PC-3 (cell line): ENCODE results near the gene COX15. TPM values are rescaled to one million over a fixed set of nuclear protein-coding genes. Genes with fewer than 3 reads are reported as not detected.

ENCODE experiments used
- ATAC-seq: fragments of 200-7000 bp; cut with Tn5 transposase; 2 replicates; pipeline ENCODE4 v1.9.1; 2020; ENCODE audit warnings: mild to moderate bottlenecking, moderate library complexity
- BruUV-seq: library from RNA; stranded (reverse); fragments of 400-500 nt; replicated peaks from 2 replicates; lab custom pipeline; 2021; lab: Mats Ljungman, UMichigan
- CTCF ChIA-PET: fragments of 300-600 bp; sonication (Branson Sonifier 250); formaldehyde crosslinking; loops from one replicate; lab custom pipeline; 2022; ENCODE audit warnings: antibody characterized with exemption; lab: Charles Lee
- POLR2A ChIA-PET: fragments of 300-600 bp; sonication (Branson Sonifier 250); formaldehyde crosslinking; loops from one replicate; lab custom pipeline; 2022; ENCODE audit warnings: antibody characterized with exemption; ENCODE audit not compliant: unreplicated experiment; lab: Charles Lee
- DNase-seq: peaks from one replicate; pipeline ENCODE4 v3.0.0-alpha.2; 2015
- H2AFZ ChIP-seq: fragments of 300-600 bp; sonication (generic); 2 replicates; pipeline ENCODE4 v1.6.0; 2016; ENCODE audit warnings: antibody characterized with exemption, low read length
- H3F3A ChIP-seq: fragments of 300-600 bp; sonication (generic); one replicate; pipeline ENCODE4 v1.6.0; 2017; ENCODE audit warnings: antibody characterized with exemption, low read length, control low read depth, mild to moderate bottlenecking; ENCODE audit not compliant: unreplicated experiment
- H3K27ac ChIP-seq: fragments of 300-600 bp; sonication (generic); 2 replicates; pipeline ENCODE4 v1.5.1; 2016; ENCODE audit warnings: mild to moderate bottlenecking, low read length
- H3K27me3 ChIP-seq: fragments of 300-600 bp; sonication (generic); 2 replicates; pipeline ENCODE4 v1.6.1; 2016; ENCODE audit warnings: low read length, mixed read lengths
- H3K36me3 ChIP-seq: fragments of 300-600 bp; sonication (generic); 2 replicates; pipeline ENCODE4 v1.6.1; 2016; ENCODE audit warnings: low read depth, mixed run types, low read length, mixed read lengths
- H3K4me1 ChIP-seq: fragments of 300-600 bp; sonication (generic); 2 replicates; pipeline ENCODE4 v1.5.1; 2016; ENCODE audit warnings: low read length; ENCODE audit not compliant: insufficient read depth
- H3K4me2 ChIP-seq: fragments of 300-600 bp; sonication (generic); 2 replicates; pipeline ENCODE4 v1.6.0; 2016; ENCODE audit warnings: low read length
- H3K4me3 ChIP-seq: fragments of 300-600 bp; sonication (generic); 2 replicates; pipeline ENCODE4 v1.5.1; 2016; ENCODE audit warnings: mild to moderate bottlenecking, low read length, mixed read lengths
- H3K79me2 ChIP-seq: fragments of 300-600 bp; sonication (generic); 2 replicates; pipeline ENCODE4 v1.6.1; 2017; ENCODE audit warnings: low read length, mixed read lengths
- H3K9ac ChIP-seq: fragments of 300-600 bp; sonication (generic); 2 replicates; pipeline ENCODE4 v1.6.0; 2016; ENCODE audit warnings: mild to moderate bottlenecking, low read length
- H3K9me2 ChIP-seq: fragments of 300-600 bp; sonication (generic); replicated peaks from 2 replicates; pipeline ENCODE4 v1.6.1; 2016; ENCODE audit warnings: mixed run types, low read length, mixed read lengths
- H3K9me3 ChIP-seq: fragments of 300-600 bp; sonication (generic); 2 replicates; pipeline ENCODE4 v1.6.1; 2016; ENCODE audit warnings: low read length, mixed read lengths
- H4K20me1 ChIP-seq: fragments of 300-600 bp; sonication (generic); 2 replicates; pipeline ENCODE4 v1.6.1; 2016; ENCODE audit warnings: low read length, mixed read lengths
- CTCF ChIP-seq: fragments of 300-600 bp; sonication (generic); conservative IDR thresholded peaks from 2 replicates; pipeline ENCODE4 v1.5.1; 2017; ENCODE audit warnings: antibody characterized with exemption, low read depth, mild to moderate bottlenecking, low read length
- EZH2 ChIP-seq: fragments of 300-600 bp; sonication (generic); IDR thresholded peaks from one replicate; pipeline ENCODE4 v1.6.1; 2017; ENCODE audit warnings: antibody characterized with exemption, mild to moderate bottlenecking, low read length; ENCODE audit not compliant: unreplicated experiment
- EZH2phosphoT487 ChIP-seq: fragments of 300-600 bp; sonication (generic); IDR thresholded peaks from 2 replicates; pipeline ENCODE4 v1.6.1; 2018; ENCODE audit warnings: mild to moderate bottlenecking, antibody characterized with exemption, low read length, borderline replicate concordance
- intact Hi-C: fragments of 100-400 bp; cut with micrococcal nuclease; formaldehyde crosslinking; loops from 2 replicates; pipeline ENCODE4 v1.9.0; 2023
- total RNA-seq: library from RNA; depleted of rRNA; stranded (reverse); fragments of >200 nt; gene quantifications from 2 replicates; pipeline ENCODE4 v1.2.3, GENCODE V29; 2014

The COX15 gene
- total RNA-seq, 1 experiment from 2014 or later: 16.6 TPM

GRCh38 chr10:99766302-99766681 lies 34.4 kb upstream of the COX15 start:
- Histone ChIP-seq H3K4me1 (no peaks in the 10 kb centered on the region), H3K9me2 (no peaks in the 10 kb centered on the region), H3K9ac (no peak overlapping the region), H3K27ac (no peak overlapping the region), H3K36me3 (no peaks in the 10 kb centered on the region), H4K20me1 (no peaks in the 10 kb centered on the region), H3K4me3 (no peak overlapping the region), H3K4me2 (no peak overlapping the region), H3F3A (no peaks in the 10 kb centered on the region), H3K9me3 (no peaks in the 10 kb centered on the region), H3K27me3 (no peaks in the 10 kb centered on the region), H3K79me2 (no peaks in the 10 kb centered on the region), H2AFZ (no peak overlapping the region)
- BruUV-seq: no TSS peak
- TF ChIP-seq CTCF: no peak
- TF ChIP-seq EZH2: no peak
- TF ChIP-seq EZH2phosphoT487: no peak
- ChIA-PET CTCF (no interaction called here), POLR2A (no interaction called here)
- ATAC-seq: no peak
- intact Hi-C loops: no loop called here
- no peak for DNase-seq

GRCh38 chr10:99765672-99766301 lies 33.9 kb upstream of the COX15 start:
- H3K79me2 ChIP-seq: no peaks in the 10 kb centered on the region
- no peak for ATAC-seq
- no peak for TF ChIP-seq CTCF
- TF ChIP-seq EZH2: no peak
- no peak for TF ChIP-seq EZH2phosphoT487
- H3K27me3 ChIP-seq: no peaks in the 10 kb centered on the region
- ChIA-PET POLR2A (interaction anchor here (0.7 kb wide), 1 partner anchor 272 kb away, joined by 3 read pairs; no protein-coding TSS in a partner anchor), CTCF (no interaction called here)
- BruUV-seq: no TSS peak
- no peaks in the 10 kb centered on the region for H3F3A ChIP-seq
- no peak overlapping the region for H2AFZ ChIP-seq
- H3K9ac ChIP-seq: no peak overlapping the region
- no peaks in the 10 kb centered on the region for H3K9me3 ChIP-seq
- H3K27ac ChIP-seq: no peak overlapping the region
- H3K4me1 ChIP-seq: no peaks in the 10 kb centered on the region
- DNase-seq: no peak
- H4K20me1 ChIP-seq: no peaks in the 10 kb centered on the region
- H3K36me3 ChIP-seq: no peaks in the 10 kb centered on the region
- H3K4me2 ChIP-seq: no peak overlapping the region
- intact Hi-C loops: no loop called here
- no peaks in the 10 kb centered on the region for H3K9me2 ChIP-seq
- H3K4me3 ChIP-seq: no peak overlapping the region

GRCh38 chr10:99761365-99761764 lies 29.4 kb upstream of the COX15 start:
- no peak for ATAC-seq
- no peak overlapping the region for H3K9ac ChIP-seq
- no peak for DNase-seq
- H3K36me3 ChIP-seq: peaks cover 7% of the 10 kb centered on the region; the same call in 1 of the 2 replicates
- H4K20me1 ChIP-seq: no peaks in the 10 kb centered on the region
- no peak for TF ChIP-seq CTCF
- no peak for TF ChIP-seq EZH2
- TF ChIP-seq EZH2phosphoT487: no peak
- H3K27ac ChIP-seq: no peak overlapping the region
- no TSS peak for BruUV-seq
- ChIA-PET CTCF (no interaction called here), POLR2A (no interaction called here)
- H3K9me2 ChIP-seq: no peaks in the 10 kb centered on the region
- H3K4me3 ChIP-seq: no peak overlapping the region
- intact Hi-C loops: no loop called here
- H3K79me2 ChIP-seq: no peaks in the 10 kb centered on the region
- no peak overlapping the region for H3K4me2 ChIP-seq
- H3F3A ChIP-seq: no peaks in the 10 kb centered on the region
- H2AFZ ChIP-seq: no peak overlapping the region
- H3K4me1 ChIP-seq: no peaks in the 10 kb centered on the region
- no peaks in the 10 kb centered on the region for H3K27me3 ChIP-seq
- no peaks in the 10 kb centered on the region for H3K9me3 ChIP-seq
